K562 (cell line): ENCODE measurements around the gene UBR3. TPM values are rescaled to one million over a fixed set of nuclear protein-coding genes. Genes with fewer than 3 reads are reported as not detected.

Source experiments
- HDAC2 ChIP-seq: fragments of 450-650 bp; IDR thresholded peaks from 2 replicates; pipeline ENCODE4 v1.6.1; 2016; ENCODE audit warnings: mild to moderate bottlenecking
- NR2C2 ChIP-seq, 2 experiments: fragments of 200-800 bp in 1 of 2; sonication (Bioruptor generic) in 1 of 2; sonication (generic) in 1 of 2; formaldehyde crosslinking in 1 of 2; IDR thresholded peaks; 2 replicates each; pipeline versions ENCODE4 v1.6.1 to v1.8.0; 2016 to 2022; ENCODE audit warnings: mild to moderate bottlenecking in 1 of 2, missing compliant biosample characterization in 1 of 2, missing genetic modification characterization in 1 of 2, missing genetic modification reagents in 1 of 2
- TEAD1 ChIP-seq, 2 experiments: fragments of 450-650 bp in 1 of 2; sonication (generic) in 1 of 2; formaldehyde crosslinking; IDR thresholded peaks; 2 replicates each; pipeline versions ENCODE4 v1.4.0 to v1.8.0; 2020 to 2022; ENCODE audit warnings: mild to moderate bottlenecking in 2 of 2, missing genetic modification reagents in 1 of 2
- ZNF41 ChIP-seq: fragments of 250-450 bp; sonication (Bioruptor Pico); conservative IDR thresholded peaks from 2 replicates; pipeline ENCODE4 v1.4.0; 2020; ENCODE audit warnings: mild to moderate bottlenecking
- ZNF583 ChIP-seq: fragments of 250-450 bp; sonication (Bioruptor Pico); IDR thresholded peaks from 2 replicates; pipeline ENCODE4 v1.4.0; 2020
- polyA plus RNA-seq, 8 experiments: library from polyadenylated mRNA; depleted of rRNA in 4 of 8; stranded (reverse) in 5 of 8; unstranded in 3 of 8; fragments of >200 nt; fragmentation: Nextera tagmentation in 2 of 8; fragmentation: Illumina TruSeq in 1 of 8; extraction: Ambion mirVana in 2 of 8; extraction: Trizol in 1 of 8; gene quantifications; 2 replicates each; pipeline versions ENCODE4 v1.2.1 to v1.2.3, GENCODE V29; 2011 to 2014; ENCODE audit warnings: inconsistent platforms in 1 of 8, missing spikeins in 1 of 8
- total RNA-seq, 7 experiments: library from RNA; depleted of rRNA in 6 of 7; stranded (reverse); fragments of >200 nt in 6 of 7; fragmentation: Illumina TruSeq in 2 of 7; extraction: Trizol in 2 of 7; gene quantifications; 2 replicates each; pipeline versions ENCODE4 v1.2.1 to v1.2.3, GENCODE V29; 2011 to 2021; ENCODE audit warnings: low replicate concordance in 1 of 7
- TF ChIP-seq, protein P1 (sequence below): fragments of 450-650 bp; IDR thresholded peaks from 2 replicates; pipeline ENCODE4 v1.6.1; 2016; ENCODE audit warnings: mild to moderate bottlenecking, moderate library complexity

The UBR3 gene
- total and polyA plus RNA-seq, 9 of the 15 experiments (the other 6 are each of a cell fraction or from before 2014, with no cell fraction given) = 14.4 to 63.5 (median 40.4) TPM

GRCh38 chr2:170115501-170116229, 288.4 kb downstream of the UBR3 start (continued):
- TF ChIP-seq, protein P1, sequence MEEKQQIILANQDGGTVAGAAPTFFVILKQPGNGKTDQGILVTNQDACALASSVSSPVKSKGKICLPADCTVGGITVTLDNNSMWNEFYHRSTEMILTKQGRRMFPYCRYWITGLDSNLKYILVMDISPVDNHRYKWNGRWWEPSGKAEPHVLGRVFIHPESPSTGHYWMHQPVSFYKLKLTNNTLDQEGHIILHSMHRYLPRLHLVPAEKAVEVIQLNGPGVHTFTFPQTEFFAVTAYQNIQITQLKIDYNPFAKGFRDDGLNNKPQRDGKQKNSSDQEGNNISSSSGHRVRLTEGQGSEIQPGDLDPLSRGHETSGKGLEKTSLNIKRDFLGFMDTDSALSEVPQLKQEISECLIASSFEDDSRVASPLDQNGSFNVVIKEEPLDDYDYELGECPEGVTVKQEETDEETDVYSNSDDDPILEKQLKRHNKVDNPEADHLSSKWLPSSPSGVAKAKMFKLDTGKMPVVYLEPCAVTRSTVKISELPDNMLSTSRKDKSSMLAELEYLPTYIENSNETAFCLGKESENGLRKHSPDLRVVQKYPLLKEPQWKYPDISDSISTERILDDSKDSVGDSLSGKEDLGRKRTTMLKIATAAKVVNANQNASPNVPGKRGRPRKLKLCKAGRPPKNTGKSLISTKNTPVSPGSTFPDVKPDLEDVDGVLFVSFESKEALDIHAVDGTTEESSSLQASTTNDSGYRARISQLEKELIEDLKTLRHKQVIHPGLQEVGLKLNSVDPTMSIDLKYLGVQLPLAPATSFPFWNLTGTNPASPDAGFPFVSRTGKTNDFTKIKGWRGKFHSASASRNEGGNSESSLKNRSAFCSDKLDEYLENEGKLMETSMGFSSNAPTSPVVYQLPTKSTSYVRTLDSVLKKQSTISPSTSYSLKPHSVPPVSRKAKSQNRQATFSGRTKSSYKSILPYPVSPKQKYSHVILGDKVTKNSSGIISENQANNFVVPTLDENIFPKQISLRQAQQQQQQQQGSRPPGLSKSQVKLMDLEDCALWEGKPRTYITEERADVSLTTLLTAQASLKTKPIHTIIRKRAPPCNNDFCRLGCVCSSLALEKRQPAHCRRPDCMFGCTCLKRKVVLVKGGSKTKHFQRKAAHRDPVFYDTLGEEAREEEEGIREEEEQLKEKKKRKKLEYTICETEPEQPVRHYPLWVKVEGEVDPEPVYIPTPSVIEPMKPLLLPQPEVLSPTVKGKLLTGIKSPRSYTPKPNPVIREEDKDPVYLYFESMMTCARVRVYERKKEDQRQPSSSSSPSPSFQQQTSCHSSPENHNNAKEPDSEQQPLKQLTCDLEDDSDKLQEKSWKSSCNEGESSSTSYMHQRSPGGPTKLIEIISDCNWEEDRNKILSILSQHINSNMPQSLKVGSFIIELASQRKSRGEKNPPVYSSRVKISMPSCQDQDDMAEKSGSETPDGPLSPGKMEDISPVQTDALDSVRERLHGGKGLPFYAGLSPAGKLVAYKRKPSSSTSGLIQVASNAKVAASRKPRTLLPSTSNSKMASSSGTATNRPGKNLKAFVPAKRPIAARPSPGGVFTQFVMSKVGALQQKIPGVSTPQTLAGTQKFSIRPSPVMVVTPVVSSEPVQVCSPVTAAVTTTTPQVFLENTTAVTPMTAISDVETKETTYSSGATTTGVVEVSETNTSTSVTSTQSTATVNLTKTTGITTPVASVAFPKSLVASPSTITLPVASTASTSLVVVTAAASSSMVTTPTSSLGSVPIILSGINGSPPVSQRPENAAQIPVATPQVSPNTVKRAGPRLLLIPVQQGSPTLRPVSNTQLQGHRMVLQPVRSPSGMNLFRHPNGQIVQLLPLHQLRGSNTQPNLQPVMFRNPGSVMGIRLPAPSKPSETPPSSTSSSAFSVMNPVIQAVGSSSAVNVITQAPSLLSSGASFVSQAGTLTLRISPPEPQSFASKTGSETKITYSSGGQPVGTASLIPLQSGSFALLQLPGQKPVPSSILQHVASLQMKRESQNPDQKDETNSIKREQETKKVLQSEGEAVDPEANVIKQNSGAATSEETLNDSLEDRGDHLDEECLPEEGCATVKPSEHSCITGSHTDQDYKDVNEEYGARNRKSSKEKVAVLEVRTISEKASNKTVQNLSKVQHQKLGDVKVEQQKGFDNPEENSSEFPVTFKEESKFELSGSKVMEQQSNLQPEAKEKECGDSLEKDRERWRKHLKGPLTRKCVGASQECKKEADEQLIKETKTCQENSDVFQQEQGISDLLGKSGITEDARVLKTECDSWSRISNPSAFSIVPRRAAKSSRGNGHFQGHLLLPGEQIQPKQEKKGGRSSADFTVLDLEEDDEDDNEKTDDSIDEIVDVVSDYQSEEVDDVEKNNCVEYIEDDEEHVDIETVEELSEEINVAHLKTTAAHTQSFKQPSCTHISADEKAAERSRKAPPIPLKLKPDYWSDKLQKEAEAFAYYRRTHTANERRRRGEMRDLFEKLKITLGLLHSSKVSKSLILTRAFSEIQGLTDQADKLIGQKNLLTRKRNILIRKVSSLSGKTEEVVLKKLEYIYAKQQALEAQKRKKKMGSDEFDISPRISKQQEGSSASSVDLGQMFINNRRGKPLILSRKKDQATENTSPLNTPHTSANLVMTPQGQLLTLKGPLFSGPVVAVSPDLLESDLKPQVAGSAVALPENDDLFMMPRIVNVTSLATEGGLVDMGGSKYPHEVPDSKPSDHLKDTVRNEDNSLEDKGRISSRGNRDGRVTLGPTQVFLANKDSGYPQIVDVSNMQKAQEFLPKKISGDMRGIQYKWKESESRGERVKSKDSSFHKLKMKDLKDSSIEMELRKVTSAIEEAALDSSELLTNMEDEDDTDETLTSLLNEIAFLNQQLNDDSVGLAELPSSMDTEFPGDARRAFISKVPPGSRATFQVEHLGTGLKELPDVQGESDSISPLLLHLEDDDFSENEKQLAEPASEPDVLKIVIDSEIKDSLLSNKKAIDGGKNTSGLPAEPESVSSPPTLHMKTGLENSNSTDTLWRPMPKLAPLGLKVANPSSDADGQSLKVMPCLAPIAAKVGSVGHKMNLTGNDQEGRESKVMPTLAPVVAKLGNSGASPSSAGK = no peak
- no peak for TF ChIP-seq NR2C2 (CRISPR knock-in tag; IDR thresholded peaks at IDR 0.05)
- TF ChIP-seq NR2C2 (tag; IDR thresholded peaks at IDR 0.05) = 0 out of 2 replicates have a peak, but pooled peaks have one; percentile 20
- peak in 1 of 2 experiments; percentile 82; a peak in 2 of 4 replicates for TF ChIP-seq TEAD1 (CRISPR knock-in tag; IDR thresholded peaks at IDR 0.05)
- no peak for TF ChIP-seq ZNF583 (CRISPR knock-in tag)
- TF ChIP-seq HDAC2 = peak; percentile 95; the same call in 1 of the 2 replicates
- TF ChIP-seq ZNF41 (CRISPR knock-in tag) = no peak
